ENCODE results near the gene LHFPL2.
A peak's percentile ranks its signal among the peaks of the same experiment; 100 is the strongest.

DNA sequence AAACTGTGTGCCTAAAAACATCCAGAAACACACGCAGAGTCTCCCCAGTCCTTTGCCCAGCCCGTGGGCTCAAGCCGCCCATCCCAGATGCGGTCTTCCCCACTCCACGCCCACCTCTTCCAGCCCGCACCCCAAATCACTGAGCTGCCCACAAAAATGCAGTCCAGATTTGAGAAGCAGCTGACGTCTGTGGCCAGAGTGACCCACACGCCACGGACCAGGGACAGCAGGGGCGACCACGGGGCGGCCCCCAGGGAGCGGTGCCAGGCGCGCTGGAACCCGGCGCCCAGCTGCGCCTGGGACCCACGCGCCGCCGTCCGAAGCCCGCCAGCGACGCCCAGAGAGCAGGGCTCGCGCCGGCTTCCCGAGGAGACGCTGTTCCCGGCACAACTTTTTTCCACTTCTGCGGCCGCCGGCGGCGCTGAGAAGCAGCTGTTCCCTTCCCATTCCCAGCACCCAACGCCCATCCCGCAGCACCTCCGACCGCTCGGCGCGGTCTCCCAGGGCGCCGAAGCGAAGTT, 674 bp downstream of the LHFPL2 start:
- TF ChIP-seq, protein P1, sequence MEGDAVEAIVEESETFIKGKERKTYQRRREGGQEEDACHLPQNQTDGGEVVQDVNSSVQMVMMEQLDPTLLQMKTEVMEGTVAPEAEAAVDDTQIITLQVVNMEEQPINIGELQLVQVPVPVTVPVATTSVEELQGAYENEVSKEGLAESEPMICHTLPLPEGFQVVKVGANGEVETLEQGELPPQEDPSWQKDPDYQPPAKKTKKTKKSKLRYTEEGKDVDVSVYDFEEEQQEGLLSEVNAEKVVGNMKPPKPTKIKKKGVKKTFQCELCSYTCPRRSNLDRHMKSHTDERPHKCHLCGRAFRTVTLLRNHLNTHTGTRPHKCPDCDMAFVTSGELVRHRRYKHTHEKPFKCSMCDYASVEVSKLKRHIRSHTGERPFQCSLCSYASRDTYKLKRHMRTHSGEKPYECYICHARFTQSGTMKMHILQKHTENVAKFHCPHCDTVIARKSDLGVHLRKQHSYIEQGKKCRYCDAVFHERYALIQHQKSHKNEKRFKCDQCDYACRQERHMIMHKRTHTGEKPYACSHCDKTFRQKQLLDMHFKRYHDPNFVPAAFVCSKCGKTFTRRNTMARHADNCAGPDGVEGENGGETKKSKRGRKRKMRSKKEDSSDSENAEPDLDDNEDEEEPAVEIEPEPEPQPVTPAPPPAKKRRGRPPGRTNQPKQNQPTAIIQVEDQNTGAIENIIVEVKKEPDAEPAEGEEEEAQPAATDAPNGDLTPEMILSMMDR (IDR thresholded peaks at IDR 0.05; ENCODE audit: low read depth, low read length, poor library complexity, severe bottlenecking) = peak; percentile 25
- no peak; the same call in 1 of the 2 replicates for TF ChIP-seq EZH2phosphoT487 (IDR thresholded peaks at IDR 0.05; ENCODE audit: borderline replicate concordance, low read length)
